GM12878 (cell line): ENCODE data around the gene GPR18. TPM values are rescaled to one million over a fixed set of nuclear protein-coding genes. Genes with fewer than 3 reads are reported as not detected.

ENCODE experiments used
- CHD4 ChIP-seq: fragments of 200-600 bp; sonication (generic); IDR thresholded peaks from 2 replicates; pipeline ENCODE4 v1.6.1; 2016; ENCODE audit warnings: mild to moderate bottlenecking
- CREB1 ChIP-seq: IDR thresholded peaks from 2 replicates; pipeline ENCODE4 v1.6.1; 2012; ENCODE audit warnings: low read depth, mild to moderate bottlenecking, inconsistent platforms
- EED ChIP-seq: sonication (generic); IDR thresholded peaks from 2 replicates; pipeline ENCODE4 v1.6.1; 2016; ENCODE audit warnings: antibody characterized with exemption, low read depth
- ESRRA ChIP-seq: IDR thresholded peaks from 2 replicates; pipeline ENCODE4 v1.6.1; 2012; ENCODE audit warnings: mild to moderate bottlenecking, low read length, improper control_type of control experiment
- HCFC1 ChIP-seq: fragments of 150-350 bp; IDR thresholded peaks from 2 replicates; pipeline ENCODE4 v1.6.1; 2014; ENCODE audit warnings: low read length
- MEF2A ChIP-seq: IDR thresholded peaks from 2 replicates; pipeline ENCODE4 v1.6.1; 2011; ENCODE audit warnings: low read depth, mild to moderate bottlenecking, low read length, moderate library complexity; ENCODE audit not compliant: insufficient read depth
- NFXL1 ChIP-seq: fragments of 450-650 bp; IDR thresholded peaks from 2 replicates; pipeline ENCODE4 v1.6.1; 2017; ENCODE audit warnings: antibody characterized with exemption, mild to moderate bottlenecking, borderline replicate concordance
- NR2C1 ChIP-seq: fragments of 450-650 bp; IDR thresholded peaks from 2 replicates; pipeline ENCODE4 v1.6.1; 2017; ENCODE audit warnings: antibody characterized with exemption, mild to moderate bottlenecking, moderate library complexity
- NR2C2 ChIP-seq: IDR thresholded peaks from 2 replicates; pipeline ENCODE4 v1.6.1; 2011; ENCODE audit warnings: borderline replicate concordance, low read depth; ENCODE audit not compliant: control insufficient read depth, insufficient read length
- NRF1 ChIP-seq: conservative IDR thresholded peaks from 2 replicates; pipeline ENCODE4 v1.6.1; 2011; ENCODE audit warnings: mild to moderate bottlenecking, low read depth, low read length, improper control_type of control experiment
- POLR2AphosphoS5 ChIP-seq: IDR thresholded peaks from 2 replicates; pipeline ENCODE4 v1.6.1; 2011; ENCODE audit warnings: mild to moderate bottlenecking, low read length, inconsistent platforms
- RAD21 ChIP-seq: IDR thresholded peaks from 2 replicates; pipeline ENCODE4 v1.6.1; 2011; ENCODE audit warnings: mild to moderate bottlenecking, low read depth, low read length, moderate library complexity; ENCODE audit not compliant: insufficient read depth
- RB1 ChIP-seq: fragments of 450-650 bp; formaldehyde crosslinking; IDR thresholded peaks from 2 replicates; pipeline ENCODE4 v1.6.1; 2017; ENCODE audit warnings: mild to moderate bottlenecking, borderline replicate concordance
- RBBP5 ChIP-seq: fragments of 200-600 bp; sonication (generic); conservative IDR thresholded peaks from 2 replicates; pipeline ENCODE4 v1.6.1; 2016
- SIX5 ChIP-seq: IDR thresholded peaks from 2 replicates; pipeline ENCODE4 v1.6.1; 2011; ENCODE audit warnings: mild to moderate bottlenecking, low read depth, low read length, moderate library complexity; ENCODE audit not compliant: severe bottlenecking
- SP1 ChIP-seq: IDR thresholded peaks from one replicate; pipeline ENCODE4 v1.6.1; 2011; ENCODE audit warnings: low read depth, low read length
- STAT1 ChIP-seq: fragments of 450-650 bp; conservative IDR thresholded peaks from 2 replicates; pipeline ENCODE4 v1.6.1; 2014; ENCODE audit warnings: antibody characterized with exemption, mild to moderate bottlenecking
- polyA plus RNA-seq, 11 experiments: library from polyadenylated mRNA; depleted of rRNA in 4 of 11; unstranded in 6 of 11; stranded (reverse) in 5 of 11; fragments of >200 nt; fragmentation: Nextera tagmentation in 4 of 11; fragmentation: Illumina TruSeq in 1 of 11; extraction: Ambion mirVana in 4 of 11; extraction: Trizol in 1 of 11; gene quantifications; 1 replicate in 1 of 11; 2 replicates in 10 of 11; pipeline versions ENCODE4 v1.2.1 to v1.2.3, GENCODE V29; 2011 to 2016; ENCODE audit warnings: inconsistent platforms in 2 of 11, missing spikeins in 2 of 11, low read depth in 1 of 11
- total RNA-seq, 4 experiments: library from RNA; depleted of rRNA in 3 of 4; stranded (reverse); fragments of >200 nt in 3 of 4; fragmentation: Illumina TruSeq in 1 of 4; extraction: Trizol in 1 of 4; gene quantifications; 2 replicates each; pipeline versions ENCODE4 v1.2.1 to v1.2.3, GENCODE V29; 2013 to 2021
- TF ChIP-seq, protein P1 (sequence below): fragments of 450-650 bp; IDR thresholded peaks from 2 replicates; pipeline ENCODE4 v1.6.1; 2017; ENCODE audit warnings: mild to moderate bottlenecking, moderate library complexity
- TF ChIP-seq, protein P2 (sequence below): fragments of 450-650 bp; IDR thresholded peaks from 2 replicates; pipeline ENCODE4 v1.6.1; 2017; ENCODE audit warnings: mild to moderate bottlenecking, low read depth, inconsistent platforms; ENCODE audit not compliant: poor library complexity, severe bottlenecking
- TF ChIP-seq, protein P3 (sequence below): fragments of 450-650 bp; IDR thresholded peaks from 2 replicates; pipeline ENCODE4 v1.6.1; 2017; ENCODE audit warnings: low read depth, mild to moderate bottlenecking, moderate library complexity
- TF ChIP-seq, protein P4 (sequence below), 3 experiments: IDR thresholded peaks in 2 of 3; conservative IDR thresholded peaks in 1 of 3; 2 replicates each; pipeline ENCODE4 v1.5.1; 2011; ENCODE audit warnings: low read depth in 3 of 3, low read length in 3 of 3, mild to moderate bottlenecking in 3 of 3, control low read depth in 2 of 3, moderate library complexity in 2 of 3, inconsistent platforms in 1 of 3, mixed read lengths in 1 of 3; ENCODE audit not compliant: control insufficient read depth in 2 of 3, insufficient read depth in 1 of 3; ENCODE audit errors: extremely low read depth in 1 of 3

Gene GPR18
- total and polyA plus RNA-seq, 10 of the 15 experiments (the other 5 are each of a cell fraction or from before 2014, with no cell fraction given): 3.3 to 12.9 (median 5.2) TPM

DNA sequence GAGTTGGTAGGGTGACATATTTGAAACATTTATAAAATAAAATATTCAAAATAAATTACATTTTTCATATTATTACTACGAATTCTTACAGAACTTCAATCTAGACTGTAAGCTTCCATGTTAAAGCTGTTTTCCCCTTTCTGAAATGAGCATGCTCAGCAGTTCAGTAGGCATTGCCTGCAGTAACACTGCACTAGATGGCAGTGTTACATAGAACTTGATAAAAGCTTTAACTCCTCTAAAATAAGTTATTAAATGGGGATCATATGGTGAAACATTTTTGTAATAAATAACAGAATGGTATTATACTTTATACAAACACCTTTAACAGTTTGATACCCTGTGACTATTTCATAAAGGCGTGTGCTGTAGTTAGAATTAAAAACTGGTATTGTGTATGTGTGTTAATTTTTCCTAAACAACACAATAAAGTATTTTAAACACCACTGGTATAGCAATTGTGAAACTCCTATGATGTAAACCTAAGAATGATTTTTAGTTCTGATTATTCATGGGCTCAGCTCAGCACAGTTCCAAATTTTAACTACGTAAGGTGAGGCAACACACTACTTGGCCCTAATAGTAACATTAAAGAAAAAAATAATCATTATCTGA is 11.6 kb upstream of the GPR18 start (continued):
- TF ChIP-seq, protein P1, sequence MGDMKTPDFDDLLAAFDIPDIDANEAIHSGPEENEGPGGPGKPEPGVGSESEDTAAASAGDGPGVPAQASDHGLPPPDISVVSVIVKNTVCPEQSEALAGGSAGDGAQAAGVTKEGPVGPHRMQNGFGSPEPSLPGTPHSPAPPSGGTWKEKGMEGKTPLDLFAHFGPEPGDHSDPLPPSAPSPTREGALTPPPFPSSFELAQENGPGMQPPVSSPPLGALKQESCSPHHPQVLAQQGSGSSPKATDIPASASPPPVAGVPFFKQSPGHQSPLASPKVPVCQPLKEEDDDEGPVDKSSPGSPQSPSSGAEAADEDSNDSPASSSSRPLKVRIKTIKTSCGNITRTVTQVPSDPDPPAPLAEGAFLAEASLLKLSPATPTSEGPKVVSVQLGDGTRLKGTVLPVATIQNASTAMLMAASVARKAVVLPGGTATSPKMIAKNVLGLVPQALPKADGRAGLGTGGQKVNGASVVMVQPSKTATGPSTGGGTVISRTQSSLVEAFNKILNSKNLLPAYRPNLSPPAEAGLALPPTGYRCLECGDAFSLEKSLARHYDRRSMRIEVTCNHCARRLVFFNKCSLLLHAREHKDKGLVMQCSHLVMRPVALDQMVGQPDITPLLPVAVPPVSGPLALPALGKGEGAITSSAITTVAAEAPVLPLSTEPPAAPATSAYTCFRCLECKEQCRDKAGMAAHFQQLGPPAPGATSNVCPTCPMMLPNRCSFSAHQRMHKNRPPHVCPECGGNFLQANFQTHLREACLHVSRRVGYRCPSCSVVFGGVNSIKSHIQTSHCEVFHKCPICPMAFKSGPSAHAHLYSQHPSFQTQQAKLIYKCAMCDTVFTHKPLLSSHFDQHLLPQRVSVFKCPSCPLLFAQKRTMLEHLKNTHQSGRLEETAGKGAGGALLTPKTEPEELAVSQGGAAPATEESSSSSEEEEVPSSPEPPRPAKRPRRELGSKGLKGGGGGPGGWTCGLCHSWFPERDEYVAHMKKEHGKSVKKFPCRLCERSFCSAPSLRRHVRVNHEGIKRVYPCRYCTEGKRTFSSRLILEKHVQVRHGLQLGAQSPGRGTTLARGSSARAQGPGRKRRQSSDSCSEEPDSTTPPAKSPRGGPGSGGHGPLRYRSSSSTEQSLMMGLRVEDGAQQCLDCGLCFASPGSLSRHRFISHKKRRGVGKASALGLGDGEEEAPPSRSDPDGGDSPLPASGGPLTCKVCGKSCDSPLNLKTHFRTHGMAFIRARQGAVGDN: no peak
- TF ChIP-seq HCFC1 (no peak), NFXL1 (no peak), ESRRA (no peak), RBBP5 (no peak), SP1 (no peak), STAT1 (no peak), NR2C2 (no peak), EED (no peak), NR2C1 (no peak), CREB1 (0 out of 2 replicates have a peak, but pooled peaks have one; percentile 8), CHD4 (no peak), NRF1 (0 out of 2 replicates have a peak, but pooled peaks have one; percentile 26), RAD21 (peak; percentile 91), MEF2A (peak; percentile 41; the same call in 1 of the 2 replicates), POLR2AphosphoS5 (no peak), SIX5 (no peak), RB1 (no peak)
- TF ChIP-seq, protein P2, sequence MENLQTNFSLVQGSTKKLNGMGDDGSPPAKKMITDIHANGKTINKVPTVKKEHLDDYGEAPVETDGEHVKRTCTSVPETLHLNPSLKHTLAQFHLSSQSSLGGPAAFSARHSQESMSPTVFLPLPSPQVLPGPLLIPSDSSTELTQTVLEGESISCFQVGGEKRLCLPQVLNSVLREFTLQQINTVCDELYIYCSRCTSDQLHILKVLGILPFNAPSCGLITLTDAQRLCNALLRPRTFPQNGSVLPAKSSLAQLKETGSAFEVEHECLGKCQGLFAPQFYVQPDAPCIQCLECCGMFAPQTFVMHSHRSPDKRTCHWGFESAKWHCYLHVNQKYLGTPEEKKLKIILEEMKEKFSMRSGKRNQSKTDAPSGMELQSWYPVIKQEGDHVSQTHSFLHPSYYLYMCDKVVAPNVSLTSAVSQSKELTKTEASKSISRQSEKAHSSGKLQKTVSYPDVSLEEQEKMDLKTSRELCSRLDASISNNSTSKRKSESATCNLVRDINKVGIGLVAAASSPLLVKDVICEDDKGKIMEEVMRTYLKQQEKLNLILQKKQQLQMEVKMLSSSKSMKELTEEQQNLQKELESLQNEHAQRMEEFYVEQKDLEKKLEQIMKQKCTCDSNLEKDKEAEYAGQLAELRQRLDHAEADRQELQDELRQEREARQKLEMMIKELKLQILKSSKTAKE: peak; percentile 23
- TF ChIP-seq, protein P3, sequence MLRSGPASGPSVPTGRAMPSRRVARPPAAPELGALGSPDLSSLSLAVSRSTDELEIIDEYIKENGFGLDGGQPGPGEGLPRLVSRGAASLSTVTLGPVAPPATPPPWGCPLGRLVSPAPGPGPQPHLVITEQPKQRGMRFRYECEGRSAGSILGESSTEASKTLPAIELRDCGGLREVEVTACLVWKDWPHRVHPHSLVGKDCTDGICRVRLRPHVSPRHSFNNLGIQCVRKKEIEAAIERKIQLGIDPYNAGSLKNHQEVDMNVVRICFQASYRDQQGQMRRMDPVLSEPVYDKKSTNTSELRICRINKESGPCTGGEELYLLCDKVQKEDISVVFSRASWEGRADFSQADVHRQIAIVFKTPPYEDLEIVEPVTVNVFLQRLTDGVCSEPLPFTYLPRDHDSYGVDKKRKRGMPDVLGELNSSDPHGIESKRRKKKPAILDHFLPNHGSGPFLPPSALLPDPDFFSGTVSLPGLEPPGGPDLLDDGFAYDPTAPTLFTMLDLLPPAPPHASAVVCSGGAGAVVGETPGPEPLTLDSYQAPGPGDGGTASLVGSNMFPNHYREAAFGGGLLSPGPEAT: no peak
- TF ChIP-seq, protein P4, sequence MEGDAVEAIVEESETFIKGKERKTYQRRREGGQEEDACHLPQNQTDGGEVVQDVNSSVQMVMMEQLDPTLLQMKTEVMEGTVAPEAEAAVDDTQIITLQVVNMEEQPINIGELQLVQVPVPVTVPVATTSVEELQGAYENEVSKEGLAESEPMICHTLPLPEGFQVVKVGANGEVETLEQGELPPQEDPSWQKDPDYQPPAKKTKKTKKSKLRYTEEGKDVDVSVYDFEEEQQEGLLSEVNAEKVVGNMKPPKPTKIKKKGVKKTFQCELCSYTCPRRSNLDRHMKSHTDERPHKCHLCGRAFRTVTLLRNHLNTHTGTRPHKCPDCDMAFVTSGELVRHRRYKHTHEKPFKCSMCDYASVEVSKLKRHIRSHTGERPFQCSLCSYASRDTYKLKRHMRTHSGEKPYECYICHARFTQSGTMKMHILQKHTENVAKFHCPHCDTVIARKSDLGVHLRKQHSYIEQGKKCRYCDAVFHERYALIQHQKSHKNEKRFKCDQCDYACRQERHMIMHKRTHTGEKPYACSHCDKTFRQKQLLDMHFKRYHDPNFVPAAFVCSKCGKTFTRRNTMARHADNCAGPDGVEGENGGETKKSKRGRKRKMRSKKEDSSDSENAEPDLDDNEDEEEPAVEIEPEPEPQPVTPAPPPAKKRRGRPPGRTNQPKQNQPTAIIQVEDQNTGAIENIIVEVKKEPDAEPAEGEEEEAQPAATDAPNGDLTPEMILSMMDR (IDR thresholded peaks at IDR 0.05 in 2 of 3, conservative IDR thresholded peaks at IDR 0.05 in 1 of 3; ENCODE audit: control insufficient read depth in 2 of 3, extremely low read depth in 1 of 3, insufficient read depth in 1 of 3, low read depth in 3 of 3, low read length in 3 of 3): peak; percentile 74 to 85 (median 81)
